CD4-positive, alpha-beta T cell treated with Interleukin-17A for 1 hour (primary cell): ENCODE data around the gene TIMM10.

Experiments
- DNase-seq: peaks from one replicate; pipeline ENCODE4 v3.0.0-alpha.2; 2020

The TIMM10 gene

GRCh38 chr11:57481915-57482781, 48.4 kb downstream of the TIMM10 start:
- DNase-seq = no peak

DNA sequence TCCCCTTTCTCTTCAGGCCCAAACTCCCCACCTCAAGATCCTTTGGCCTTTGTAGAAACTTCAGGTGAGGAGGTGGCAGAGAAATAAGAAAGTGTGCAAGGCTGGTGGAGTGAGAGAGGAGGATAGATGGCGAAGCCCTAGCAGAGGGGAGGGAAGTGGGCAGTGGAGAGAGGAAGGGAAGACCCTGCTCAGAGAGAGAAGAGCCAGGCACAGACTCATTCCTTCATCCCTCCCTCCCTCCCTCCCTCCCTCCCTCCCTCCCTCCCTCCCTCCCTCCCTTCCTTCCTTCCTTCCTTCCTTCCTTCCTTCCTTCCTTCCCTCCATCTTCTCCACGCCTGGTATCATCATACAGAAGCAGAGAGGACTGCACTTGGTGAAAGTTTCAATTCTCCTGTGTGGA, 49.2 kb downstream of the TIMM10 start:
- no peak for DNase-seq

GRCh38 chr11:57480409-57481137, 50.0 kb downstream of the TIMM10 start:
- DNase-seq = peak; percentile 67

GRCh38 chr11:57479911-57480310, 50.6 kb downstream of the TIMM10 start:
- DNase-seq = no peak

- DNase-seq = no peak
Measured at GRCh38 chr11:57479021-57479663, 51.4 kb downstream of the TIMM10 start.
